A549 treated with ZK216348 at 1 μM for 4 hours (cell line): Measurements from ENCODE around the gene OR2J2. TPM values are rescaled to one million over a fixed set of nuclear protein-coding genes. Genes with fewer than 3 reads are reported as not detected.

Source experiments
- total RNA-seq: library from RNA; stranded (reverse); fragments of 200-300 nt; extraction: Qiagen RNA extraction; gene quantifications from 5 replicates; pipeline ENCODE4 v1.2.3, GENCODE V29; 2022; ENCODE audit warnings: low read depth

The OR2J2 gene
- total RNA-seq = not detected in 5 replicates

GRCh38 chr6:29170607-29171006 lies at the start of gene OR2J2:
OR2J2 (plus strand) TSS chr6:29170907; CDS start chr6:29173636, 2,729 bp downstream.

Other genes with a start within 250 kb of the OR2J2 start
- 34.4 to 47.3 TPM (median 46.3 TPM) in 5 replicates for gene TRIM27, start 246.9 kb upstream of the OR2J2 start, total RNA-seq
- 0.14 to 0.42 TPM (median 0.23 TPM) in 4 of 5 replicates, not detected in the other for gene ZNF311, start 165.6 kb upstream of the OR2J2 start, total RNA-seq
- gene OR2W1, start 125.7 kb upstream of the OR2J2 start, total RNA-seq = not detected in 5 replicates
- gene OR2B3, start 83.6 kb upstream of the OR2J2 start, total RNA-seq = not detected in 5 replicates
- gene OR2J1, start 71.4 kb upstream of the OR2J2 start, total RNA-seq = not detected in 5 replicates
- not detected in 5 replicates for gene OR2J3, start 62.8 kb upstream of the OR2J2 start, total RNA-seq
- not detected in 5 replicates for gene OR14J1, start 130.8 kb downstream of the OR2J2 start, total RNA-seq
- gene OR5V1, start 198.0 kb downstream of the OR2J2 start, total RNA-seq = not detected in 5 replicates
- not detected in 5 replicates for gene OR12D3, start 204.4 kb downstream of the OR2J2 start, total RNA-seq
- gene OR12D2, start 224.7 kb downstream of the OR2J2 start, total RNA-seq = not detected in 5 replicates
- not detected in 5 replicates for gene OR12D1, start 244.0 kb downstream of the OR2J2 start, total RNA-seq